ENCODE measurements around the gene NOS3.

Gene NOS3

GRCh38 chr7:151060416-151061212, 69.8 kb downstream of the NOS3 start:
- no peak for DNase-seq

GRCh38 chr7:151061213-151062110, 70.6 kb downstream of the NOS3 start:
- DNase-seq, result no peak

- DNase-seq, result no peak
Observed at GRCh38 chr7:151062111-151062398, 71.2 kb downstream of the NOS3 start.

GRCh38 chr7:151062399-151063211, 71.8 kb downstream of the NOS3 start:
- no peak for DNase-seq

GRCh38 chr7:151063212-151063561, 72.4 kb downstream of the NOS3 start:
- no peak for DNase-seq

All from stimulated activated CD4-positive, alpha-beta T cell treated with anti-CD3 and anti-CD28 coated beads, Interleukin-12 subunit alpha, Interleukin-12 subunit beta, amount 100 ng/mL, for 4 hours (primary cell).